GM10266 (cell line): Measurements from ENCODE around the gene PCGF1.

Experiments
- DNase-seq: peaks from one replicate; pipeline ENCODE4 v3.0.0; 2012; ENCODE audit errors: extremely low spot score
- CTCF ChIP-seq: IDR thresholded peaks from 2 replicates; pipeline ENCODE4 v1.5.1; 2012; ENCODE audit warnings: mild to moderate bottlenecking, low read depth; ENCODE audit not compliant: control insufficient read depth, insufficient read depth; ENCODE audit errors: missing control alignments

The PCGF1 gene

GRCh38 chr2:74500578-74500946, 6.9 kb downstream of the PCGF1 start:
- TF ChIP-seq CTCF, result no peak
- no peak for DNase-seq

GRCh38 chr2:74499940-74500577, 7.4 kb downstream of the PCGF1 start:
- no peak for TF ChIP-seq CTCF
- no peak for DNase-seq

- no peak for TF ChIP-seq CTCF
- DNase-seq, result no peak
These were observed 8.1 kb downstream of the PCGF1 start, which contains the start of gene LBX2 for GRCh38 chr2:74499267-74499939. Gene LBX2 (minus strand): TSS chr2:74499603. CDS start chr2:74499537, 66 bp downstream.

- peak; percentile 47 for DNase-seq
These were observed 8.8 kb downstream of the PCGF1 start for GRCh38 chr2:74498500-74499266.

GRCh38 chr2:74497777-74498499, 9.6 kb downstream of the PCGF1 start:
- no peak for TF ChIP-seq CTCF
- peak; percentile 47 for DNase-seq

More at GRCh38 chr2:74498500-74499266, 8.8 kb downstream of the PCGF1 start:
- TF ChIP-seq CTCF, result no peak

GRCh38 chr2:74496997-74497776, 10.3 kb downstream of the PCGF1 start:
- no peak for TF ChIP-seq CTCF
- DNase-seq, result no peak
